ENCODE data around the gene MYO1H.

DNA sequence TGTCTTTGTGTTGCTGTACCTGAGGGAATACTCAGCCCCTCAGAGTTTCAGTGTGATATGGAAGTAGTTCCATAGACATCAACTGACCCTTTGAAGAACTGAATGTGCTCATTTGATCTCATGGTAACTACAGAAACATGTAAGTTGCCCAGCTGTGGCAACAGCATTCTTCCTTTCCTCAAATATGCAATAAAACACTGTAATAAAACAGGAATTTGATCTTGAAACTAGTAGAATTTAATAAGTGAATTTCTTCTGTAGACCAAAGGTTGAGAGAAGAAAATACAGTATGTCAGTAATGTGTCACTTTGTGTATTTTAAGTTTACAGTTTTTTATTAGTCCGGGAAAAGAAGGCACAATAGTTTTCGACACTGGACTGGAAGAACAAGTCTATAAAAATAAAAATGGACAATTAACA lies 97.5 kb downstream of the MYO1H start:
- TF ChIP-seq POLR2AphosphoS5 (IDR thresholded peaks at IDR 0.05; ENCODE audit: low read depth, low read length) = no peak
- no peak for TF ChIP-seq TAF1 (IDR thresholded peaks at IDR 0.05; ENCODE audit: borderline replicate concordance, insufficient read depth, low read length)
- TF ChIP-seq, protein P1, sequence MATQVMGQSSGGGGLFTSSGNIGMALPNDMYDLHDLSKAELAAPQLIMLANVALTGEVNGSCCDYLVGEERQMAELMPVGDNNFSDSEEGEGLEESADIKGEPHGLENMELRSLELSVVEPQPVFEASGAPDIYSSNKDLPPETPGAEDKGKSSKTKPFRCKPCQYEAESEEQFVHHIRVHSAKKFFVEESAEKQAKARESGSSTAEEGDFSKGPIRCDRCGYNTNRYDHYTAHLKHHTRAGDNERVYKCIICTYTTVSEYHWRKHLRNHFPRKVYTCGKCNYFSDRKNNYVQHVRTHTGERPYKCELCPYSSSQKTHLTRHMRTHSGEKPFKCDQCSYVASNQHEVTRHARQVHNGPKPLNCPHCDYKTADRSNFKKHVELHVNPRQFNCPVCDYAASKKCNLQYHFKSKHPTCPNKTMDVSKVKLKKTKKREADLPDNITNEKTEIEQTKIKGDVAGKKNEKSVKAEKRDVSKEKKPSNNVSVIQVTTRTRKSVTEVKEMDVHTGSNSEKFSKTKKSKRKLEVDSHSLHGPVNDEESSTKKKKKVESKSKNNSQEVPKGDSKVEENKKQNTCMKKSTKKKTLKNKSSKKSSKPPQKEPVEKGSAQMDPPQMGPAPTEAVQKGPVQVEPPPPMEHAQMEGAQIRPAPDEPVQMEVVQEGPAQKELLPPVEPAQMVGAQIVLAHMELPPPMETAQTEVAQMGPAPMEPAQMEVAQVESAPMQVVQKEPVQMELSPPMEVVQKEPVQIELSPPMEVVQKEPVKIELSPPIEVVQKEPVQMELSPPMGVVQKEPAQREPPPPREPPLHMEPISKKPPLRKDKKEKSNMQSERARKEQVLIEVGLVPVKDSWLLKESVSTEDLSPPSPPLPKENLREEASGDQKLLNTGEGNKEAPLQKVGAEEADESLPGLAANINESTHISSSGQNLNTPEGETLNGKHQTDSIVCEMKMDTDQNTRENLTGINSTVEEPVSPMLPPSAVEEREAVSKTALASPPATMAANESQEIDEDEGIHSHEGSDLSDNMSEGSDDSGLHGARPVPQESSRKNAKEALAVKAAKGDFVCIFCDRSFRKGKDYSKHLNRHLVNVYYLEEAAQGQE (IDR thresholded peaks at IDR 0.05; ENCODE audit: insufficient read depth in 1 of 2, low read depth in 2 of 2, low read length in 2 of 2) = no peak
- TF ChIP-seq SIN3A (IDR thresholded peaks at IDR 0.05; ENCODE audit: borderline replicate concordance, insufficient read depth, low read length) = no peak
- no peak for TF ChIP-seq FOXP2 (optimal IDR thresholded peaks at IDR 0.05; ENCODE audit: borderline replicate concordance, extremely low read depth, extremely low read length, insufficient read depth)

Measured in PFSK-1 (cell line).